Measurements from ENCODE around the gene C1RL. TPM values are rescaled to one million over a fixed set of nuclear protein-coding genes. Genes with fewer than 3 reads are reported as not detected.

The C1RL gene
- total and polyA plus RNA-seq, 10 donors, result 19.1 to 126 (median 84.4) TPM

DNA sequence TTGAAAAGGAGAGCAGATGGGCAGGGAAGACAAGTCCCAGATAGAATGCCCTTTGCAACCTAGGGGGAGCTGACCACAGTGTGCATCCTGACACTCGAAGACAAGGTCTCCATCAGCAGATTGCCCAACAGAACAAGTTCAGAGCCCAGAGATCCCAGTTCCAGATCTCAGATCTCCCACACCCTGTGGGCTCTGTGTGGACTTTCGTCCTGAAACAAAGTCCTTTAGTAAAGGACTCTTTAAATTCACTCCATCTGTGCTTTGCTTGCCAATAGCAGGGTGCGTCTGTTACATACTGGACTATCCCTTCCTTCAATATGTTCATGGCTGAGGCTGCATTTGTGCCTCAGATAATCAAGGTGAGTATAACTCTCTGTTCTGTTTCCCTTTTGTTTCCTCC is 8.7 kb upstream of the C1RL start:
- Histone ChIP-seq H3K4me3 (no peak overlapping the region), H3K4me1 (peaks cover 20 to 57% (median 38%) of the 10 kb centered on the region in 6 donors), H3K27ac (no peak overlapping the region), H3K27me3 (replicated peaks in 1 of 7) (no peaks in the 10 kb centered on the region), H3K9me3 (no peaks in the 10 kb centered on the region), H3K36me3 (peaks cover 0 to 74% (median 35%) of the 10 kb centered on the region in 6 donors)
- intact Hi-C loops (cut with DNase I; ENCODE audit: low total_unique reads), result loop anchor here (10.0 kb wide), 1 partner anchor 173 kb away; the partner anchor contains the start of genes C12orf57 and RNU7-1
- TF ChIP-seq POLR2AphosphoS5 (IDR thresholded peaks at IDR 0.05), result no peak
- no peak for TF ChIP-seq POLR2A (IDR thresholded peaks at IDR 0.05)
- TF ChIP-seq, protein P1, sequence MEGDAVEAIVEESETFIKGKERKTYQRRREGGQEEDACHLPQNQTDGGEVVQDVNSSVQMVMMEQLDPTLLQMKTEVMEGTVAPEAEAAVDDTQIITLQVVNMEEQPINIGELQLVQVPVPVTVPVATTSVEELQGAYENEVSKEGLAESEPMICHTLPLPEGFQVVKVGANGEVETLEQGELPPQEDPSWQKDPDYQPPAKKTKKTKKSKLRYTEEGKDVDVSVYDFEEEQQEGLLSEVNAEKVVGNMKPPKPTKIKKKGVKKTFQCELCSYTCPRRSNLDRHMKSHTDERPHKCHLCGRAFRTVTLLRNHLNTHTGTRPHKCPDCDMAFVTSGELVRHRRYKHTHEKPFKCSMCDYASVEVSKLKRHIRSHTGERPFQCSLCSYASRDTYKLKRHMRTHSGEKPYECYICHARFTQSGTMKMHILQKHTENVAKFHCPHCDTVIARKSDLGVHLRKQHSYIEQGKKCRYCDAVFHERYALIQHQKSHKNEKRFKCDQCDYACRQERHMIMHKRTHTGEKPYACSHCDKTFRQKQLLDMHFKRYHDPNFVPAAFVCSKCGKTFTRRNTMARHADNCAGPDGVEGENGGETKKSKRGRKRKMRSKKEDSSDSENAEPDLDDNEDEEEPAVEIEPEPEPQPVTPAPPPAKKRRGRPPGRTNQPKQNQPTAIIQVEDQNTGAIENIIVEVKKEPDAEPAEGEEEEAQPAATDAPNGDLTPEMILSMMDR (IDR thresholded peaks at IDR 0.05 in 8 of 11, conservative IDR thresholded peaks at IDR 0.05 in 3 of 11), result no peak
- no peak for DNase-seq
- WGBS, 5 donors, result 81 to 95% (median 85%) methylated on average over 3 of the region's 3 CpGs

DNA sequence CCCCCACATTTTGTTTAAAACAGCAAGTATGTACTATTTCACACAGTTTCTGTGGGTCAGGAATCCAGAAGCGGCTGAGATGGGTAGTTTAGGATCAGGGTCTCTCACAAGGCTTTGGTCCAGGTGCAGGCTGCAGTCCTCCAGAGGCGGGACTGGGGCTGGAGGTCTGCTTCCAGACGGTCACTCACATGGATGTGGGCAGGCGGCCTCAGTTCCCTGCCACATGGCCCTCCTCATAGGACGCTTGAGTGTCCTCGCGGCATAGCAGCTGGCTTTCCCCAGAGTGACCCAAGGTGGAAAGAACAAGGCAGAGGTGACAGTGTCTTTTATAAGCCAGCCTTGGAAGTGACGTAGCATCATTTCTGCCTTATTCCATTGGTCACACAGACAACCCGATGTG is 7.9 kb upstream of the C1RL start:
- peaks cover 0 to 67% (median 35%) of the 10 kb centered on the region in 6 donors for H3K36me3 ChIP-seq
- H3K9me3 ChIP-seq, result no peaks in the 10 kb centered on the region
- no peak for DNase-seq
- no peak for TF ChIP-seq POLR2A (IDR thresholded peaks at IDR 0.05)
- TF ChIP-seq, protein P1 (IDR thresholded peaks at IDR 0.05 in 8 of 11, conservative IDR thresholded peaks at IDR 0.05 in 3 of 11), result no peak
- peak in 2 of 3 donors; percentile 30 to 35 for TF ChIP-seq POLR2AphosphoS5 (IDR thresholded peaks at IDR 0.05)
- no peak overlapping the region for H3K4me3 ChIP-seq
- peaks cover 18 to 57% (median 36%) of the 10 kb centered on the region in 6 donors for H3K4me1 ChIP-seq
- H3K27ac ChIP-seq, result no peak overlapping the region
- no peaks in the 10 kb centered on the region for H3K27me3 ChIP-seq (replicated peaks in 1 of 7)
- intact Hi-C loops (cut with DNase I; ENCODE audit: low total_unique reads), result loop anchor here (10.0 kb wide), 1 partner anchor 172 kb away; the partner anchor contains the start of genes C12orf57 and RNU7-1
- WGBS, 5 donors, result 79 to 100% (median 96%) methylated on average over 7 to 9 of the region's 9 CpGs

DNA sequence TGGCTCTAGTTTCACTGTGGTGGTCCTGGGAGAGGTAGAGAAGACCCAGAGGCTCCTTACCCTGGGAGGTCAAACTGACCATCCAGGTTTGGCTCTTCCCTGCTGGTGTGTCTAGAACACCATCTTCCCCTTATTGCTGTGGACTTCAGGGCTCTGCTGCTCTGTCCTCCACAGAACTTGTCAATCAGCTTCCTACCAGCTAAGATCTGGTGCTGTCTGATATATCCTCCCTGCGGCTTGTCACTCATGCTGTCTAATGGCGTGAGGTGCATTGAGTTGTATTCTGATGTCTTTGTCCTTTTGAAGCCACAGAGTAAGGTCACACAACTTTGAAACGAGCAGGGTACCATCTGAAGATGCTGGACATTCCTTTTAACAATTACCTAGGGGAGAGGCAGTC is 7.2 kb upstream of the C1RL start:
- H3K36me3 ChIP-seq, result peaks cover 0 to 60% (median 35%) of the 10 kb centered on the region in 6 donors
- no peak overlapping the region for H3K4me3 ChIP-seq
- TF ChIP-seq, protein P1 (IDR thresholded peaks at IDR 0.05 in 8 of 11, conservative IDR thresholded peaks at IDR 0.05 in 3 of 11), result no peak
- no peak for TF ChIP-seq POLR2A (IDR thresholded peaks at IDR 0.05)
- no peak for TF ChIP-seq POLR2AphosphoS5 (IDR thresholded peaks at IDR 0.05)
- peaks cover 18 to 57% (median 35%) of the 10 kb centered on the region in 6 donors for H3K4me1 ChIP-seq
- no peak overlapping the region for H3K27ac ChIP-seq
- no peaks in the 10 kb centered on the region for H3K27me3 ChIP-seq (replicated peaks in 1 of 7)
- DNase-seq, result no peak
- intact Hi-C loops (cut with DNase I; ENCODE audit: low total_unique reads), result loop anchor here (10.0 kb wide), 1 partner anchor 171 kb away; the partner anchor contains the start of genes C12orf57 and RNU7-1
- 78 to 95% (median 86%) methylated on average over 3 of the region's 3 CpGs for WGBS, 5 donors
- no peaks in the 10 kb centered on the region for H3K9me3 ChIP-seq

DNA sequence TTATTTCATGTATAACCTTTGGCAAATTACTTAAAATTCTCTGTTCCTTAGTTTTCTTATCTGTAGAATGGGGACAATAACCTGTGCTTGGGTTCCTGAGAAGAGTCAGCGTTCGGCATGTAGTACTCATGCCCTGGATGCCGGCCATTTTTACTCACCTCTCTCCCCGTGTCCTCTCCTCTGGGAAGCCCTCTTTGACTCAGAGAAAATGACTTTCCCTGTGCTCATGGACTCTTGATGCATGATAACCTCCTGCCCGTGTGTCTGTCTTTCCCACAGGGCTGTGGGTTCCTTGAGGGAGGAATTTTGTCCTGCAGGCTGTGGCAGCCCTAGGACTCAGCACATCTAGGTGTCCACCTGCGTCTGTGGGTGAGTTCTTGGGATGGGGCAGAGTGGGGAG is 5.8 kb upstream of the C1RL start:
- DNase-seq, result peak; percentile 16
- Histone ChIP-seq H3K27ac (no peak overlapping the region), H3K36me3 (peaks cover 0 to 48% (median 35%) of the 10 kb centered on the region in 6 donors), H3K4me1 (peaks cover 13 to 57% (median 37%) of the 10 kb centered on the region in 6 donors), H3K4me3 (no peak overlapping the region), H3K27me3 (replicated peaks in 1 of 7) (no peaks in the 10 kb centered on the region), H3K9me3 (no peaks in the 10 kb centered on the region)
- intact Hi-C loops (cut with DNase I; ENCODE audit: low total_unique reads), result loop anchor here (10.0 kb wide), 1 partner anchor 170 kb away; the partner anchor contains the start of genes C12orf57 and RNU7-1
- TF ChIP-seq, protein P1 (IDR thresholded peaks at IDR 0.05 in 8 of 11, conservative IDR thresholded peaks at IDR 0.05 in 3 of 11), result peak in 1 of 11 experiments; percentile 1
- TF ChIP-seq POLR2A (IDR thresholded peaks at IDR 0.05) (no peak), POLR2AphosphoS5 (IDR thresholded peaks at IDR 0.05) (no peak)
- WGBS, 5 donors, result 88 to 92% (median 90%) methylated on average over 6 of the region's 6 CpGs

Measured in spleen (tissue), 11 donors.